Karpas-422 (cell line): ENCODE results near the gene KLHDC4. TPM values are rescaled to one million over a fixed set of nuclear protein-coding genes. Genes with fewer than 3 reads are reported as not detected.
"Not testable (repeated sequence)": the region's sequence is repeated elsewhere in the genome, so short reads cannot be mapped to it uniquely, and the experiment has no call there.

Experiments used
- DNase-seq: peaks from one replicate; pipeline ENCODE4 v3.0.0-alpha.2; 2015
- H2AFZ ChIP-seq: fragments of 200-600 bp; sonication (generic); 2 replicates; pipeline ENCODE4 v1.6.1; 2014; ENCODE audit warnings: antibody characterized with exemption, low read length, mixed read lengths
- H3K27ac ChIP-seq: fragments of 200-600 bp; sonication (generic); 2 replicates; pipeline ENCODE4 v1.5.1; 2014; ENCODE audit warnings: mild to moderate bottlenecking, low read length, moderate library complexity
- H3K27me3 ChIP-seq: fragments of 200-600 bp; sonication (generic); 2 replicates; pipeline ENCODE4 v1.6.1; 2014; ENCODE audit warnings: low read length, mixed read lengths
- H3K36me3 ChIP-seq: fragments of 200-600 bp; sonication (generic); 2 replicates; pipeline ENCODE4 v1.6.1; 2014; ENCODE audit warnings: low read length, mixed read lengths; ENCODE audit not compliant: insufficient read depth
- H3K4me1 ChIP-seq: fragments of 200-600 bp; sonication (generic); 2 replicates; pipeline ENCODE4 v1.6.1; 2014; ENCODE audit warnings: mild to moderate bottlenecking, low read length, mixed read lengths
- H3K4me2 ChIP-seq: fragments of 200-600 bp; sonication (generic); 2 replicates; pipeline ENCODE4 v1.6.1; 2014; ENCODE audit warnings: low read length, low read depth, mild to moderate bottlenecking; ENCODE audit not compliant: poor library complexity, severe bottlenecking
- H3K4me3 ChIP-seq: fragments of 200-600 bp; sonication (generic); 2 replicates; pipeline ENCODE4 v1.5.1; 2014; ENCODE audit warnings: mild to moderate bottlenecking, antibody characterized with exemption, low read length, mixed read lengths
- H3K79me2 ChIP-seq: fragments of 200-600 bp; sonication (generic); 2 replicates; pipeline ENCODE4 v1.6.1; 2014; ENCODE audit warnings: mild to moderate bottlenecking, low read length, mixed read lengths
- H3K9ac ChIP-seq: fragments of 200-600 bp; sonication (generic); 2 replicates; pipeline ENCODE4 v1.6.0; 2014; ENCODE audit warnings: low read length
- H3K9me2 ChIP-seq: fragments of 200-600 bp; sonication (generic), shearing (Covaris generic); replicated peaks from 2 replicates; pipeline ENCODE4 v1.6.0; 2014; ENCODE audit warnings: mild to moderate bottlenecking, low read length, moderate library complexity; ENCODE audit not compliant: insufficient read depth
- H3K9me3 ChIP-seq: fragments of 300-700, 200-600 bp; sonication (generic); 2 replicates; pipeline ENCODE4 v1.6.1; 2014; ENCODE audit warnings: low read length, mixed read lengths
- H4K20me1 ChIP-seq: fragments of 200-600 bp; sonication (generic); 2 replicates; pipeline ENCODE4 v1.6.1; 2014; ENCODE audit warnings: mild to moderate bottlenecking, antibody characterized with exemption, low read length, low read depth; ENCODE audit not compliant: insufficient read depth
- total RNA-seq: library from RNA; depleted of rRNA; stranded (reverse); fragments of >200 nt; shearing (Covaris generic); gene quantifications from 2 replicates; pipeline ENCODE4 v1.2.3, GENCODE V29; 2014; ENCODE audit warnings: low replicate concordance

KLHDC4 gene
- total RNA-seq, 1 experiment from 2014 or later, result 21.1 TPM

GRCh38 chr16:87725596-87726235 is 40.1 kb downstream of the KLHDC4 start:
- Histone ChIP-seq H3K9me3 (no peaks in the 10 kb centered on the region), H3K4me1 (no peaks in the 10 kb centered on the region), H3K4me3 (no peak overlapping the region), H3K27me3 (no peaks in the 10 kb centered on the region), H4K20me1 (no peaks in the 10 kb centered on the region), H3K27ac (no peak overlapping the region), H3K79me2 (no peaks in the 10 kb centered on the region), H2AFZ (no peak overlapping the region), H3K4me2 (no peak overlapping the region), H3K36me3 (peaks cover 9% of the 10 kb centered on the region), H3K9ac (no peak overlapping the region), H3K9me2 (no peaks in the 10 kb centered on the region)
- DNase-seq, result no peak

- peaks cover 5% of the 10 kb centered on the region for H3K36me3 ChIP-seq
- no peak overlapping the region for H3K27ac ChIP-seq
- H3K9me2 ChIP-seq, result no peaks in the 10 kb centered on the region
- no peaks in the 10 kb centered on the region for H3K27me3 ChIP-seq
- H3K4me2 ChIP-seq, result no peak overlapping the region
- H3K9ac ChIP-seq, result no peak overlapping the region
- H3K4me1 ChIP-seq, result no peaks in the 10 kb centered on the region
- H3K9me3 ChIP-seq, result no peaks in the 10 kb centered on the region
- no peak for DNase-seq
- no peaks in the 10 kb centered on the region for H4K20me1 ChIP-seq
- H2AFZ ChIP-seq, result no peak overlapping the region
- H3K79me2 ChIP-seq, result no peaks in the 10 kb centered on the region
- H3K4me3 ChIP-seq, result no peak overlapping the region
Observed at GRCh38 chr16:87724490-87725291, 41.1 kb downstream of the KLHDC4 start.

GRCh38 chr16:87723226-87723623 is 42.6 kb downstream of the KLHDC4 start:
- H3K4me3 ChIP-seq, result no peak overlapping the region
- no peaks in the 10 kb centered on the region for H3K4me1 ChIP-seq
- no peak for DNase-seq
- H3K36me3 ChIP-seq, result no peaks in the 10 kb centered on the region; the same call in 1 of the 2 replicates
- no peak overlapping the region for H3K4me2 ChIP-seq
- no peak overlapping the region for H2AFZ ChIP-seq
- no peak overlapping the region for H3K27ac ChIP-seq
- H3K9me3 ChIP-seq, result no peaks in the 10 kb centered on the region
- no peaks in the 10 kb centered on the region for H3K27me3 ChIP-seq
- H3K9me2 ChIP-seq, result no peaks in the 10 kb centered on the region
- no peaks in the 10 kb centered on the region for H4K20me1 ChIP-seq
- H3K9ac ChIP-seq, result no peak overlapping the region
- no peaks in the 10 kb centered on the region for H3K79me2 ChIP-seq

- no peaks in the 10 kb centered on the region for H3K79me2 ChIP-seq
- H3K36me3 ChIP-seq, result no peaks in the 10 kb centered on the region; the same call in 1 of the 2 replicates
- no peak overlapping the region for H3K9ac ChIP-seq
- no peaks in the 10 kb centered on the region for H3K9me2 ChIP-seq
- H3K4me3 ChIP-seq, result no peak overlapping the region
- H3K4me2 ChIP-seq, result no peak overlapping the region
- no peak overlapping the region for H2AFZ ChIP-seq
- no peak overlapping the region for H3K27ac ChIP-seq
- DNase-seq, result no peak
- H3K9me3 ChIP-seq, result no peaks in the 10 kb centered on the region
- no peaks in the 10 kb centered on the region for H3K27me3 ChIP-seq
- no peaks in the 10 kb centered on the region for H4K20me1 ChIP-seq
- no peaks in the 10 kb centered on the region for H3K4me1 ChIP-seq
Observed at GRCh38 chr16:87722590-87723225, 43.1 kb downstream of the KLHDC4 start.

- no peak overlapping the region for H3K4me2 ChIP-seq
- H3K4me3 ChIP-seq, result no peak overlapping the region
- H3K4me1 ChIP-seq, result no peaks in the 10 kb centered on the region
- H3K79me2 ChIP-seq, result no peaks in the 10 kb centered on the region
- no peak overlapping the region for H3K9ac ChIP-seq
- H3K27me3 ChIP-seq, result no peaks in the 10 kb centered on the region
- H3K27ac ChIP-seq, result no peak overlapping the region
- no peaks in the 10 kb centered on the region for H4K20me1 ChIP-seq
- H2AFZ ChIP-seq, result no peak overlapping the region
- H3K36me3 ChIP-seq, result no peaks in the 10 kb centered on the region; the same call in 1 of the 2 replicates
- no peaks in the 10 kb centered on the region for H3K9me2 ChIP-seq
- no peak for DNase-seq
- H3K9me3 ChIP-seq, result no peaks in the 10 kb centered on the region
Observed at GRCh38 chr16:87721622-87722585, 43.9 kb downstream of the KLHDC4 start.

GRCh38 chr16:87720446-87720845 is 45.3 kb downstream of the KLHDC4 start:
- Histone ChIP-seq H3K4me2 (no peak overlapping the region), H3K9me2 (no peaks in the 10 kb centered on the region), H3K36me3 (no peaks in the 10 kb centered on the region; the same call in 1 of the 2 replicates), H3K4me1 (no peaks in the 10 kb centered on the region), H3K9me3 (no peaks in the 10 kb centered on the region), H3K9ac (no peak overlapping the region), H3K4me3 (no peak overlapping the region), H3K79me2 (no peaks in the 10 kb centered on the region), H3K27ac (no peak overlapping the region), H4K20me1 (no peaks in the 10 kb centered on the region), H2AFZ (no peak overlapping the region), H3K27me3 (no peaks in the 10 kb centered on the region)
- no peak for DNase-seq

- not testable (repeated sequence) for H3K9me3 ChIP-seq, H3K27me3 ChIP-seq, DNase-seq, H4K20me1 ChIP-seq, H3K4me2 ChIP-seq, H3K36me3 ChIP-seq, H3K4me3 ChIP-seq, H3K9me2 ChIP-seq, H3K79me2 ChIP-seq, H3K27ac ChIP-seq, H2AFZ ChIP-seq, H3K4me1 ChIP-seq, H3K9ac ChIP-seq
Observed at GRCh38 chr16:87718831-87719230, 47.0 kb downstream of the KLHDC4 start.
